AG04449 (cell line): ENCODE results near the gene MIEN1.
"Not testable (repeated sequence)": the region's sequence is repeated elsewhere in the genome, so short reads cannot be mapped to it uniquely, and the experiment has no call there.

Experiments used
- CTCF ChIA-PET: fragments of 350-600 bp; formaldehyde crosslinking; extraction: SDS; loops from one replicate; lab custom pipeline; 2021; ENCODE audit warnings: antibody characterized with exemption; lab: Yijun Ruan, JAX
- POLR2A ChIA-PET: fragments of 400-600, 350-600 bp; formaldehyde crosslinking; extraction: SDS; loops from one replicate; lab custom pipeline; 2020; ENCODE audit warnings: antibody characterized with exemption, inconsistent platforms; lab: Yijun Ruan, JAX
- DNase-seq: peaks from one replicate; pipeline ENCODE4 v3.0.0-alpha.2; 2010; ENCODE audit warnings: low read depth, low spot score
- H3K4me3 ChIP-seq: 2 replicates; pipeline ENCODE4 v1.5.1; 2011; ENCODE audit warnings: low read depth, mild to moderate bottlenecking, control low read depth, low read length
- TF ChIP-seq, protein P1 (sequence below): IDR thresholded peaks from one replicate; pipeline ENCODE4 v1.5.1; 2011; ENCODE audit warnings: mild to moderate bottlenecking, moderate library complexity, low read length, control low read depth, inconsistent platforms; ENCODE audit not compliant: insufficient read depth; ENCODE audit errors: missing control alignments

MIEN1 gene

GRCh38 chr17:39715375-39716072 lies 14.8 kb downstream of the MIEN1 start:
- ChIA-PET CTCF (interaction anchor here (1.2 to 4.1 kb wide), 3 partner anchors 10 to 17 kb away, joined by 3 to 28 read pairs (median 5); partner anchors contain the start of gene MIEN1), POLR2A (no interaction called here)
- TF ChIP-seq, protein P1, sequence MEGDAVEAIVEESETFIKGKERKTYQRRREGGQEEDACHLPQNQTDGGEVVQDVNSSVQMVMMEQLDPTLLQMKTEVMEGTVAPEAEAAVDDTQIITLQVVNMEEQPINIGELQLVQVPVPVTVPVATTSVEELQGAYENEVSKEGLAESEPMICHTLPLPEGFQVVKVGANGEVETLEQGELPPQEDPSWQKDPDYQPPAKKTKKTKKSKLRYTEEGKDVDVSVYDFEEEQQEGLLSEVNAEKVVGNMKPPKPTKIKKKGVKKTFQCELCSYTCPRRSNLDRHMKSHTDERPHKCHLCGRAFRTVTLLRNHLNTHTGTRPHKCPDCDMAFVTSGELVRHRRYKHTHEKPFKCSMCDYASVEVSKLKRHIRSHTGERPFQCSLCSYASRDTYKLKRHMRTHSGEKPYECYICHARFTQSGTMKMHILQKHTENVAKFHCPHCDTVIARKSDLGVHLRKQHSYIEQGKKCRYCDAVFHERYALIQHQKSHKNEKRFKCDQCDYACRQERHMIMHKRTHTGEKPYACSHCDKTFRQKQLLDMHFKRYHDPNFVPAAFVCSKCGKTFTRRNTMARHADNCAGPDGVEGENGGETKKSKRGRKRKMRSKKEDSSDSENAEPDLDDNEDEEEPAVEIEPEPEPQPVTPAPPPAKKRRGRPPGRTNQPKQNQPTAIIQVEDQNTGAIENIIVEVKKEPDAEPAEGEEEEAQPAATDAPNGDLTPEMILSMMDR = no peak
- no peak for DNase-seq
- no peak overlapping the region for H3K4me3 ChIP-seq

- CTCF ChIA-PET = interaction anchor here (0.8 to 4.1 kb wide), 5 partner anchors 9 to 93 kb away, joined by 3 to 28 read pairs (median 4); partner anchors contain the start of genes ERBB2 and MIEN1
- POLR2A ChIA-PET = no interaction called here
- no peak overlapping the region for H3K4me3 ChIP-seq
- TF ChIP-seq, protein P1 = no peak
- no peak for DNase-seq
Measured at GRCh38 chr17:39714234-39714633, 16.1 kb downstream of the MIEN1 start.

DNA sequence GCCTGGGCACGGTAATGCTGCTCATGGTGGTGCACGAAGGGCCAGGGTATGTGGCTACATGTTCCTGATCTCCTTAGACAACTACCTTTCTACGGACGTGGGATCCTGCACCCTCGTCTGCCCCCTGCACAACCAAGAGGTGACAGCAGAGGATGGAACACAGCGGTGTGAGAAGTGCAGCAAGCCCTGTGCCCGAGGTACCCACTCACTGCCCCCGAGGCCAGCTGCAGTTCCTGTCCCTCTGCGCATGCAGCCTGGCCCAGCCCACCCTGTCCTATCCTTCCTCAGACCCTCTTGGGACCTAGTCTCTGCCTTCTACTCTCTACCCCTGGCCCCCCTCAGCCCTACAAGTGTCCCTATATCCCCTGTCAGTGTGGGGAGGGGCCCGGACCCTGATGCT lies 18.5 kb downstream of the MIEN1 start:
- TF ChIP-seq, protein P1 = no peak
- DNase-seq = no peak
- CTCF ChIA-PET = no interaction called here
- no peak overlapping the region for H3K4me3 ChIP-seq
- POLR2A ChIA-PET = no interaction called here

- CTCF ChIA-PET = interaction anchor here (1.2 to 1.4 kb wide), 2 partner anchors 19 to 87 kb away, joined by 7 to 9 read pairs; partner anchors contain the start of gene MIEN1
- not testable (repeated sequence) for H3K4me3 ChIP-seq, DNase-seq
- POLR2A ChIA-PET = interaction anchor here (0.7 to 0.9 kb wide), 2 partner anchors 9 to 11 kb away, joined by 3 read pairs; partner anchors contain the start of gene ERBB2
Measured at GRCh38 chr17:39711071-39711470, 19.3 kb downstream of the MIEN1 start.

- TF ChIP-seq, protein P1 = no peak
- H3K4me3 ChIP-seq = no peak overlapping the region
- CTCF ChIA-PET = interaction anchor here (1.2 to 1.4 kb wide), 2 partner anchors 20 to 87 kb away, joined by 7 to 9 read pairs; partner anchors contain the start of gene MIEN1
- no peak for DNase-seq
- POLR2A ChIA-PET = interaction anchor here (0.7 to 0.9 kb wide), 2 partner anchors 8 to 10 kb away, joined by 3 read pairs; partner anchors contain the start of gene ERBB2
Measured at GRCh38 chr17:39709998-39710964, 20.1 kb downstream of the MIEN1 start.

DNA sequence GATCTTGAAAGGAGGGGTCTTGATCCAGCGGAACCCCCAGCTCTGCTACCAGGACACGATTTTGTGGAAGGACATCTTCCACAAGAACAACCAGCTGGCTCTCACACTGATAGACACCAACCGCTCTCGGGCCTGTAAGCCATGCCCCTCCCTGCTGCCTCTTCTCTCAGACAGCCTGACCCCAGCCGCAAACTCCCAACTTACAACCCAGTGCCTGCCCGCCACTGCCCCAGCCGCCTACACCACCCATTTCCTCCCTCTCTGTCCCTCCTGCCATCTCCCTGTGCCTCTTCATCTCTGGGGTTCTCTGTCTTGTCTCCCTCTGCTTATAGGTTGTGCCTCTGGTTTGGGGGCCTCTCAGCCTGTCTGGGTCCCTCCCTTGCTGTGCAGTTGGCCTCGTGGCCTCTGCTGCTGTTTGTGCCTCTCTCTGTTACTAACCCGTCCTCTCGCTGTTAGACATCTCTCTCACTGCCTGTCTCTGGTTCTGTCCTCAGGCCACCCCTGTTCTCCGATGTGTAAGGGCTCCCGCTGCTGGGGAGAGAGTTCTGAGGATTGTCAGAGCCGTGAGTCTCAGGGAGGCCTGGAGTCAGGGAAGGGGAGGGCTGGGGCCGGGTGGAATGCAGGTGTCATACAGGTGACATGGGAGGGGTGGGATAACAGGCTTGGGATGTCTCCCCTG lies 20.9 kb downstream of the MIEN1 start:
- ChIA-PET POLR2A (interaction anchor here (1.2 kb wide), 1 partner anchor 9 kb away, joined by 3 read pairs; the partner anchor contains the start of gene ERBB2), CTCF (interaction anchor here (0.9 to 1.0 kb wide), 3 partner anchors 12 to 88 kb away, joined by 3 read pairs; no protein-coding TSS in a partner anchor)
- H3K4me3 ChIP-seq = no peak overlapping the region
- TF ChIP-seq, protein P1 = no peak
- no peak for DNase-seq
